Stimulated activated CD4-positive, alpha-beta T cell treated with anti-CD3 and anti-CD28 coated beads, Interleukin-15, amount 100 ng/mL, for 24 hours (primary cell): Measurements from ENCODE around the gene ANAPC2.

Source experiments
- DNase-seq: peaks from one replicate; pipeline ENCODE4 v3.0.0-alpha.2; 2020

The ANAPC2 gene

DNA sequence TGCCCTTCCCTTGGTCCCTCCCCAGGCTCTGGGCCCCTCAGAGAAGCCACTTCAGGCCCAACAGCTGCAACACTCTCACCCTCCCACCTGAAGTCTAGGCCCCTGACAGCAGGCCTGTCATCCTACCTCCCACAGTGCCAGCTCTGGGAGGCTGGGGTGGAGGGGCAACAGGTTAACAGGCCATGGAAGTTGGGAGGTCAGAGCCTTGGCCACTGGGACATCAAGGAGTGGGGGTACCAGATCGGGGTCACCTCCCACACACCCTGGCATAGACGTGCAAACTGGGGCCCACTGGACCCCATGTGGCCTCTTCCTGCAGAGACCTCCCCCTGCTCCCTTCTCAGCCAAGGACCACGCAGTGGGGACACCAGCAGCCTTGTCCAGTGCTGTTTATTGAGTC, 2.9 kb upstream of the ANAPC2 start:
- DNase-seq: no peak

DNA sequence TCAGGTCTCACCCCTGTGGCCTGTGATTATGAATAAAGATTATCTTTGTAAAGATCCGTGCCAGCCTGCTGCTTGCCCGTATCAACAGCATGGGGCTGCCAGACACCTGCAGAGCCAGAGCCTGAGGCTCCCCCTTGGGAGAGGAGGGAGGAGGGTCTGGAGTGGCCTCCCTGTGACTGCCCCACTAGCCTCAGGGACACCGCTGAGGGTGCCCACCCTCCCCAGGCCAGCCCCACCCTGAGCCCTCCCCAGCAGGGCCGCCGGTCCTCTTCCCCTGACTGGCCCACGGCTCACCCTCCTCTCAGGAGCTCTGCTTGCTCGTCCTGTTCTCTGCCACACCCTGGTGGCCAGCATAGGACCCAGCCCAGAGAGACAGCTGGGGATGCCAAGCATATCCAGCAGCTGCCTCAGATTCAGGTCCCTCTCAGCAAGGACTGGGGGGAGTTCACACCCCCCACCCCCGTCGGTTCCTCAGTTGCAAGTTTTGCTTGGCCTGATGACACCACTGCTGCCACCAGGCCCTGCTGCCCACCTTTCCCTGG, 2.0 kb upstream of the ANAPC2 start:
- no peak for DNase-seq

DNA sequence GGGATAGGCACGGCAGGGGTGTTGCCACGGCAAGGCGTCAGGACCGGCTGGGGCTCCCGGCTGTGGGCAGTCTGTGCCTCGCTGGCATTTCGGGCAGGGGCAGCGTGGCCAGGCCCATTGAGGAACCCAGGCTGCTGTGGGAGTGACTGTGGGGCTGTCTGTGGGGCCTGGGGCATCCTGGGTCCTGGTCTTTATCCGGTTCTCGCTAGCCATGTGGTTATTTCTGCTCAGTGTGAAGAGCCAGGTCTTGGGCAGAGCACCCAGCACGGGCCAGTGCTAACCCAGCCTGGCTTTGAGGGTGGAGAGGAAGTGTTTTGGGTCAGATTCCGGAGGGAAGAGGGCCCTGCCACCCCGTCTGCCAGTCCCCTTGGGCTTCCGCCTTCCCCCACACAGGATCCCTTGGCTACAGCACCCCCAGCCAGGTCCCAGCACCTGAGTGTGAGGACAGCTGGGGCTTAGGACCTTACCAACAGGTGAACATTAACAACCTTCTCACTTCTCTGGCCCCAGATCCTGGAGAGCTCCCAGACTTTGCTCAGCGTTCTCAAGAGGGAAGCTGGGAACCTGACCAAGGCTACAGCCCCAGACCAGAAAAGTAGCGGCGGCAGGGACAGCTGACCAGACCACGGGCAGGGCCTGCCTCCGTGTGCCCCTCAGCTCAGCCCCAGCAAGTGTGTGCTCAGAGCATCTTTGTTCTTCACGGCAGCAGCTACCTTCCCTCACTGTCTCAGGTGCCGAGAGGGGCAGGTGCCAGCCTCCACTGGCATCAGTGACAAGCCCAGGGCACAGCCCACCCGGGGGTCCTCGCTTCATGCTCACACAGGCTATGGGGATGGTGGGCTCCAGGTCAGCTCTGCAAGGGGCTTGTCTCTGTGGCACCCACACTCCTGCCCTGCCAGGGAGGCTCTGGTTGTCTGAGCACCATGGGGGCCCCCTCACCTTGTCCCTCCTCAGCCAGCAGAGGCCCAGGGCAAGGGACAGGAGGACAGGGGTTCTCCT, 1.2 kb upstream of the ANAPC2 start:
- no peak for DNase-seq

DNA sequence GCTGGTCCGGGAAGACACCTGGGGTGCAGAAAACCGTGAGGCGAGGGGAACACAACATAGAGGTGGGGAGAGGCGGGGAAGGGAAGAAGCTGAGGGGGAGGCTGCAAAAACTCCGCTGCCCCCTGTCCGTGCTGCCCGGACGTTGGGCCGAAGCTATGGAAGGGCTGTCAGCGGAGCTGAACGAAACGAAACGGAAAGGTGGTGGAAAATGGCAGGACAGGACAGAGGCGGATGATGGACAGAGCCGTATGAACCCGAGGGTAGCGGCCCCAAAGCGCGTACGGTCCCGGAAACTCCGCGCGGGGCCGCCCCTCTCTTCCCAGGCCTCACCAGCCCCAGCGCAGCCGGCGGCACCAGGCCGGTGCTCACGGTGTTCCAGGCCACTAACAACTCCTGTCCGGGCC, 272 bp downstream of the ANAPC2 start:
- no peak for DNase-seq

DNA sequence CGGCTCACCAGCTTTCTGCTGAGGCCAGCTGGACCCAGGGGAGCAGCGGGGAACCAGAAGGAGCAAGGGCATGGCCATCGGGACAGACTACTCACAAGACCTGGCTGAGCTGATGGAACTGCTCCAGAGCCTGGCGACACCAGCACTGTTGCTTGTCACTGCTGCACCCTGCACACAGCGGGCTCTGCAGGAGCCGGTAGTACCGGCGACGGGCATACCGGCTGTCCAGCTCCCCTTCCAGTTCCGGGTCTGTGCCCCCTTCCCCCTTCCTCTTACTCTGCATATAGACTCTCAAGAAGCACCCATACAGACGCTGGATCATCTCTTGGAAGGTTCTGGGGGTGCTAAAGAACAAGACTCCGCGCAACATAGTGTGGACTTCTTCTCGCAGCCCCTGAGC, 974 bp downstream of the ANAPC2 start:
- no peak for DNase-seq

DNA sequence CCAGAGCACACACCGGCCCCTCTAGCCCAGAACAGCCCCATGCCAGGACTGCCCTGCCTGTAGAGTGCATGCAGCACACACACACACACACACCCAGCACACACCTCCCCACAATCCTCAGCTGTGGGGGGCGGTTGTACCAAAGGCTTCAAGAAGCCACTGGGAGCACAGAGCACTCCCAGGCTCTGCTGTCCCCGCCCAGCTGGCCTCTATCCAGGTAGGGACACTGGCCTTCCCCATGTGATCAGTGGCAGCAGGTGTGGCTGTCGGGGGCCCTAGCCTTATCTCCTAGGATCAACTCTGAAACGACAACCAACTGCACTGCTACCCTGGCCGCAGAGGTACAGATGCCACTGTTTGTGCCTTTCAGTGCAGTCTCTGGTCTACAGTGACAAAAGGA, 2.0 kb downstream of the ANAPC2 start:
- no peak for DNase-seq

DNA sequence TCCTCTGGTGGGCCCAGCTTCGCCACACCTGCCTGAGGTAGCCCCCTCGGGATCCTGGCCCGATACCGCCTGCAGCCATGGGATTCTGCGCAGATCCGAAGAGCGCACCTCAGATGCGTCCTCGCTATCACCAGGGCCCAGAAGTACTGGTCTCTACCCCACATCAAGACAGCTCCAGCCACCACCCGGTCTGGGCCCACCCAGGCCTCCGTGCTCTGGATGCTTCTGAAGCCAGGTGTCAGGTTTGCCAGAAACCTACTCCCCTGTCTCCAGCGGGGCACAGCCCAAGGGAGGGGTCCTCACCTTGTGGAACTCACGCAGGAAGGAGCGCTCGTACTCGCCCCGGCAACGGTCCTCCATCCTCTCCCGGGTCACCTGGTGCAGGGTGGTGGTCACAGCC, 2.4 kb downstream of the ANAPC2 start:
- no peak for DNase-seq

DNA sequence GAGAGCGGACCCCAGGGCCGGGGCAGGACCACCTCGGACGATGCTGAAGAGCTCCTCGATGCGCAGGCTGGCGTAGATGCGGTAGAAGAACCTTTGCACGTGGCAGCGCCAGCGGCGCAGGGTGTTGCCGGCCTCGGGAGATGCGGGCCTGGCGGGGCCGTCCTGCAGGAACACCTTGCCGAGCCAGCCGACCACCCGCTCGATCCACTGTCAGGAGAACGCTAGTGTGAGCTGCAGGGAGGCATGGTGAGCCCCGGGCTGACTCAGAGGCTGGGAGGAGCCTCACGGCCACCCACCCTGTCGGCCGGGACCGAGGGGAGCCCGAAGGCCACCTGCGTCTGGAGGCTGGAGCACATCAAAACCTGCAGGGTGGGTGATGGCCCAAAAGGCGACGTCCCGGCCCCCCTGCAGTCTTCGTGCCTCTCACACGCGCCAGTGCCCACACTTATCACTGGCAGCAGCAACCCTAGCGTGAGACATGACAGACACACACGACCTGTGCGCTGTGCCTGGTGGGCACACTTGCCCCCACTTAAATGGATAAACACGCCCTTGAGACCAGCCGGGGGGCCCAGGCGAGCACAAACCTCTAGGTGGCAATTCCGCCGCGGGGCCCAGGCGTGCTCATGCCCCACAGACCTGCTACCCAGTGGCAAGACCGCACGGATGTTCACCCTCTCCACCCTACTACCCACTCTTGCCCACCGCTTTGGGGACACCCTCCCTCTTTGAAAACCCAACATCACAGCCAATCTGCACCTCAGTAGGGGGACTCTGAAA, 3.3 kb downstream of the ANAPC2 start:
- no peak for DNase-seq

DNA sequence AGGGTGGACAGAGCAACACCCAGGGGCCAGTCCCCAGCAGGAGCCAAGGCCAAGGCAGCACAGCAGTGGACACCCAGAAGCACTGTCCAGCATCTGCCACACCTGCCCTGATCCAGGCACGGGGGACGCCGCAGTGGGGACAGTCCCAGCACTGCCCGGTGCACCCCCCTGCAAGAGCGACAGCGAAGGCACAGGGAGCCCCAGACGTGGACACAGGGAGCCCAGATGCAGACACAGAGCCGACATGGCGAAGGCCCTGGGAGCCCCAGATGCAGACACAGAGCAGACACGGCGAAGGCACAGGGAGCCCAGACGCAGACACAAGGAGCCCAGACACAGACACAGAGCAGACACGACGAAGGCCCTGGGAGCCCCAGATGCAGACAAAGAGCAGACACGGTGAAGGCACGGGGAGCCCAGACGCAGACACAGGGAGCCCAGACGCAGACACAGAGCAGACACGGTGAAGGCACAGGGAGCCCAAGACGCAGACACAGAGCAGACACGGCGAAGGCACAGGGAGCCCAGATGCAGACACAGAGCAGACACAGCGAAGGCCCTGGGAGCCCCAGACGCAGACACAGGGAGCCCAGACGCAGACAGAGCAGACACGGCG, 4.3 kb downstream of the ANAPC2 start:
- no peak for DNase-seq

DNA sequence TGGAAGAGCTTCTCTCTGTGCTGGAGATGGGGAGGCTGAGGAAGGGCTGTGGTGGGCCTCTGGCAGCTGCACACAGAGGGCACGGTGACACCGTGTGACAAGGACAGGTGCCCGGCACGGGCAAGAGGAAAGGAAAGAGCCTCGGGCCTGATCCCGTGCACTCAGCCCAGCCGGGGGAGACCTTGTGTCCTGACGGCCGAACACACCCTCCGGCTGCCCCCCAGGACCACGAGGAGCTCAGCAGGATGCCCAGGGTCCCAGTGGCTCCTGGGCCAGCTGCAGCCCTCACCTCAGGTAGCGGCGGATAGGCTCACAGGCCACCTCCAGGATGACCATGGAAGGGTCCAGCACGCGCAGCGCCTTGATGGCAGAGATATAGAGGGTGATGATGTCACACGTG, 5.5 kb downstream of the ANAPC2 start:
- no peak for DNase-seq

DNA sequence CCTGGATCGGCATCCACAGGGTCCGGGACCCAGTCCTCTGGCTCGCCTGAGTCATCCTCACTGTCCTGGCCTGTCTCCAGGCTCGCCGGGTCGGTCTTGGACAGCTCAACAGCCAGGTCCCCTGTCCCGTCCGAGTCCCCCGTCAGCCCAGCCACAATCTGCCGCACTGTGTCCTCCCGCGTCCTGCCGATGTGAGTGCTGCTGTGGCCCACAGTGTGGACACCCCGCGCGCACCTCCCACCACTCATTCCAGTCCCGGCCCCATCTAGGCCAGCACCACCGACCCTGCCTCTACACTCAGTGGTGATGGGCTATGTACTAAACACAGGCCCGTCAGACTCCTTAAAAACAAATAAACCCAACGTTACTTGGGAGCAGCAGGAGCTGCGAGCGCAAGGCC, 6.7 kb downstream of the ANAPC2 start:
- DNase-seq: no peak

DNA sequence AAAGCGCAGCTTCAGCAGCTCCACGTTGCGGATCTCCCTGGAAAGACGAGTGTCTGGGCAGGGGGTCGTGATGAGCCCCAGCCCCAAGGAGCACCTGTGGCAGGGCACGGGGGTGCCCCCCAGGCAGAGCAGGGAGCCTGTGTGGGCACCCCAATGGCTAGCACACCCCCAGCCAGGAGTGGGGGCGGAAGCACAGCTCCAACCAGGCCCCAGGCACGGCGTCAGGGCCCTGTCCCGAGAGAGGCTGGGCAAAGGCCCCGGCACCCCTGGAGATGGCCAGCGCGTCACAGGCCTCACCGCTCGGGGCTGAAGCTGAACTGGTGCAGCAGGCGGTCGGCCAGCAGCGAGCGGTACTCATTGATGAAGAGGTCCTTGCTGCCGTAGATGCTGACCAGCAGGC, 7.9 kb downstream of the ANAPC2 start:
- DNase-seq: no peak

DNA sequence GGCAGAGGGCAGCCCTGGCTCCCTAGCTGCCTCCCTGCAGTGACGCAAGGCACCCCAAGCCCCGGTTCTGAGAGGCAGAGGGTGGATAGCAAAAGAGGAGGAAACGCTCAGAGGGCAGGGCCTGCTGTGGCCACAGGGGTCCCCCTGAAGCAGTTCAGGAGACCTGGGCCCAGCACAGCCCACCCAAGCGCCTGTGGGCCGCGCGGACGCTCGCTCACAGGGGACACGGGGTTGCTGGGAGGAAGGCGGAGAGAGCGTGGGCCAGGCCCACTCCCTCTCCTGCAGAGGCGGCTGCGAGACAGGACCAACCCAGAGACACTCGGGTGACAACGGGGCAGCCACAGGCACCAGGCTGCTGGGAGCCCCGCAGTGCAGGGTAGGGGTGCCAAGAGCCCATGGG, 8.6 kb downstream of the ANAPC2 start:
- no peak for DNase-seq

DNA sequence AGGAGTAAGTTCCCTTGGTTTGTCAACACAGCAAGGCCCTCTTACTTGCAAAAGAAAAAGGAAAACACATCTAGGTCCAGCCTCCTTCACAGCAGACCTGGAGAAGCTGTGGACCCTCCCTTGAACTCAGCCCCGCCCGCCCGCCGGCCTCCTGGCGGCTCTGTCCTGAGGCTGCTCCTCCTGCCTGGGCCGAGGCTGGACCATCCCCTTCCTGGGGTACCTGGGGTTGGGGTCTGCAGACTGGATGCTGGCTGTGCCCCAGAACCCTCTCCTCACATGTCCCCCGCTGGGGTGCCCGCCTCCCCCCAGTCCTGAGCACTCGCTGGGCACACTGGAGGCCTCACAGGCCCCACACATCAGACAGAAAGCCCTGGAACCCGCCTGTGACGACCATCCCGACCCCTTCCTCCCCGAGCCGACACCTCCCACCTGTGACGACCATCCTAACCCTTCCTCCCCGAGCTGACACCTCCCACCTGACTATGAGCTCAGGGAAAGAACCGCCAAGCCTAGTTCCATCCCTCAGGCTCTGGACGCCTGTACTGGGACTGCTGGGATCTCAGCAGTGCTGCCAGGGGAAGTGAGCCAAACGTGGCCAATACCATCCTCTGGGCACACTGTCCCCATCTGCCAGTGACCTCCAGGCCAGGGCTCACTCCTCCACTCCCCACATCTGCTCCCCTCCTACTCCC, 9.3 kb downstream of the ANAPC2 start:
- no peak for DNase-seq

DNA sequence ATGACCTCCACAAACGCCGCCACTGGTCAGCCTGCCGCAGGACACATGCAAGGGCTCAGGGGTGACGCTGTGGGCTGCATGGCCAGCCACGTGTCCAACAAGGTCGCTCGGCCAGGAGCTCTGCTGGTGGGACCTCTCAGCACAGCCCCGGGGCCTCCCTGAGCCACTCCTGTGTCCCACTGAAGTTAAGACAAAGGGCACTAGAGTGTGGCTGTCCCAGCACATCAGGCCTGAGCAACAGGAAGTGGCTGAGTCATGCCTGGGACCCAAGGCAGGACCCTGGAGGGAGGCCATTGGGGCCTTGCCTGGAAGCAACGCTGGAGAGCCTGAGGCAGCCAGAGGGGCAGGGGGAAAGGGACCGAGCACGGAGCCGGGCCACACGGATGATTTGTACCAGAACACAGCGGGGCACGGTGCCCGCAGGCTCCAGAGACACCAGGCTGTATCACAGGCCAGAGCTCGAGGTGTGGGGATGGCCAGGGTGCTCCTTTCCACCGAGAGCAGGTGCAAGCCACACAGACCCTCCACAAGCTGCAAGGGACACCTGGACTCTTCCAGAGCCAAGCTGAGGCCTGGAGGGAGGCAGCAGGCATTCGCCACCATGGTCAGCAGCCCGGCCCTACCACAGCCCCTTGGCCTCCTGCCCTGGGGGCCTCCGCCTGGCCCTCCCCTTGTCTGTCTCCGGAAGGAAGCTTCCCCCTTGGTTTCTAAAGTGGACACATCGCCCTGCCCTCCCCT, 10.0 kb downstream of the ANAPC2 start:
- DNase-seq: no peak

DNA sequence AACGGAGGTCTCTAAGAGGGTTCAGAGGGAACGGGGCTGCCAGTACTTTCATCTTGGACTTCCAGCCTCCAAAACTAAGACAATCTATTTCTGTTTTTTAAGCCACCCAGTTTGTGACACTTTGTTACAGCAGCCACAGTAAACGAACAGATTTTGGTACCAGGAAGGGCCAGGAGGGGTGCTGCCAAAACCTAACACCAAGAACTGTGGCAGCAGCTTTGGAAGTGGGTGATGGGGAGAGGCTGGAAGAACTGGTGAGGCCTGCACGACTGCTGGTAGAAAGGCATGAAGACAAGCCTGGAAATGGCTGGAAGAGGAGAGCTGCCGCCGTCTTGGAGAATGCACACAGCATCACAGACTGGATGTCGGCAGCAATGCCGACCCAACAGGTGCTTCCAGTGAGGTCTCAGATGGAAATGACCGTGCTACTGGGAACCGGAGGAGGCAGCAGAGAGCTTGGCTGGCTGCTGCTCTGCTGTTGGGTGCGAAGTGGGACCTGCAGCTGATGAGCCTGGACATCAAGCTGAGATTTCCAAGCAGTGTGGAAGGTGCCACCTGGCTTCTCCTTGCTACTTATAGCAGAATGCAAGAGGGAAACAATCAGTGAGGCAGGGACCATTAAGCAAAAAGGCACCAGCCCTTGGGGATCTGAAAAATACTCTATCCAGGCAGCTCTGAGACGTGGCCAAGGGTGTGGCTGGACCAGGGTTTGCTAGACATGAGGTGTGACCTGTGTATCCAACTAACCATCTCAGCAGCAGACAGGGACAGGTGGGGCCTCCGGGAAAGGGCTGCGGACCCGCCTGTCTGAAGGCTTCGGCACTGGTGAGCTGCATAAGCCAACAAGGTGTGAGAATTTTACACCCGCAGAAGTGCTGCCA, 11.8 kb downstream of the ANAPC2 start:
- peak; percentile 47 for DNase-seq

DNA sequence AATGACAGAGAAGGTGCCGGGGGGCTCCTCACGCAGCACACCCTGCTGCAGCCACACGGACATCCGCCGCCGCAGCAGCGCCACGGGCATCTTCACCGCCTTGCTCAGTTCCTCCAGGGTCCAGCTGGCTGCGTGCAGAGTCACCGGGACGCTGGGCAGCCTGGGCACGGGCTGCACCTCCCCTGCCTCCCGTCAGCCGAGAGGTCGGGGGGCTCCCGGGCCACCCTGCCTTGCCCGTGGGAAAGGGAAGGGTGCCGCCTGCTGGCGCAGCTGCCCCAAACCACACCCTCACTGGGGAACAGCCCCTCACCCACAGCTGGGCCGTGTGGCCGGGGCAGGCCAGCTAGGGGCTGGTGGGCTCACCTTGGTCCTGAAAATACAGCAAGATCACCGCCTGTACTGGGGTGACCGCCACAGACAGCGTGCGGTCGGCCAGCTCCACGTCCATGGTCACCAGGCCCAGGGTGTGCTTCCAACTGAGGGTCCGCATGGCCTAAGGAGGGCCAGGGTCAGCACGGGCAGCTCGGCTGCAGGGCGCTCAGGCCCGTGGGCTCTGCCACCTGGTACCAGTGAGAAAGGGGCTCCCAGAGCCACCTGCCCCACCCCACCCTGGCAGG, 12.9 kb downstream of the ANAPC2 start:
- DNase-seq: no peak

DNA sequence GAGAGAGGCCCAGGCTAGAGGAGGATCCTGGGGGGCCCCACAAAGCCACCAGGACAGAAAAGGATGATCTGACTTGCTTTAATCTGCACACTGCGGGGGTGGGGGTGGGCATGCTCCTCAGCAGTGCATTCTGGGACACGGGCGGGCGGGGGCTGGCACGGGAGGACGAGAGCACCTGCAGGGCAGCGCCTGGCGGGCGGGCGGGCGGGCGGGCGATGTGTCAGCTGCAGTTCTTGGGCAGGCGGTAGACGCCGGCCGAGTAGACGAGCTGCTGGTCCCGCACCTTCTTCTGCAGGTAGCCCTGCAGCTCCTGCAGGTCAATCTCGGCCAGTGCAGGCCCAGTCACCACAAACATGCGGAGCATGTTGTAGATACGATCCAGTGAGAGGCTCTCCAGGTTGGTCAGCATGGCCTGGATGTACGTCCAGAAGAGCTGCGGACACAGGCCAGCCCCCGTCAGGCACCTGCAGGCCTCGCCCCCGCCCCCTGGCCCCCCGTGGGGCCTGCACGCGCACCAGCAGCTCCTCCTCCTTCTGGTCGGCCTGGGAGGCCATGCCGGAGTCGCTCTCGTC, 13.6 kb downstream of the ANAPC2 start:
- peak; percentile 47 for DNase-seq

DNA sequence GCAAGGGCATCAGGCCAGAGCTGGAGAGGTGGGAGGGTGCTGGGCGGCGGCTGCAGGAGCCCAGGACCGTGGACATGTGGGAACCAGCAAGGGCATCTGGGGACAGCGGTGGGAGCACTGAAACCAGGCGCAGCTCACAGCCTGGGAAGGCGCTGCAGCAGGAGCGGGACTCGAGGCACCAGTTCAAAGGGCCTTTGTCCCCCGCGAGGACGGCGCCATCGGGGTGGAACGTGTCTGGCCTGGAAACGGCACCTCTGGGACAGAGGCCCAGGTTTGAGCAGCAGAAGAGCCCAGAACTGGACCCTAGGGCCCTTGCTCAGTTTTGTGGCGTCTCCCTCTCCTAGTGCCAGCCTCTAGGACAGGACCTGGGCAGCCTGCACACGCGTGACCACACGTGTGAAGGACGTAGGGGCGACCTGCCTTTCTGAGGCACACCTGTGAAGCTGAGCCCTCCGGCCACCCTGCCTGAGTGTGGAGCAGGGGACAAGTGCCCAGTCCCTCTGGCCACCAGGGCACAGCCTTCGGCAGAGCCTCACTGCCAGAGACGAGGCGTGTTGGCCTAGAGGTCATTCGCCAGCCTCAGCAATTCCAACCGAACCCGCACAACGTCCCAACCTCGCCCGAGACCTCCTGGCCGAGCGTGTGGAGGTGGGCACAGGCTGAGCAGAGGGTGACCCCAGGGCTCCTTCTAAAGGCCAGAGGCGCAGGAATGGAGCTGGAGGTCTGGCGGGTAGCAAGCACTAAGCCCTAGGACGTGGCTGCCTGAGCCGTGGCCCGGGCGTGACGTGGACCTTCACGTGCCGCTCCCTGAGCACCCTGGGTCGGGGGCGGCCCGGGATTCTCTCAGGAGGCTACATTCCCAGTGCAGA, 14.3 kb downstream of the ANAPC2 start:
- DNase-seq: no peak
